Measurements from ENCODE around the gene XIRP2.
A peak's percentile ranks its signal among the peaks of the same experiment; 100 is the strongest.
"Not testable (repeated sequence)": the region's sequence is repeated elsewhere in the genome, so short reads cannot be mapped to it uniquely, and the experiment has no call there.

XIRP2 gene

DNA sequence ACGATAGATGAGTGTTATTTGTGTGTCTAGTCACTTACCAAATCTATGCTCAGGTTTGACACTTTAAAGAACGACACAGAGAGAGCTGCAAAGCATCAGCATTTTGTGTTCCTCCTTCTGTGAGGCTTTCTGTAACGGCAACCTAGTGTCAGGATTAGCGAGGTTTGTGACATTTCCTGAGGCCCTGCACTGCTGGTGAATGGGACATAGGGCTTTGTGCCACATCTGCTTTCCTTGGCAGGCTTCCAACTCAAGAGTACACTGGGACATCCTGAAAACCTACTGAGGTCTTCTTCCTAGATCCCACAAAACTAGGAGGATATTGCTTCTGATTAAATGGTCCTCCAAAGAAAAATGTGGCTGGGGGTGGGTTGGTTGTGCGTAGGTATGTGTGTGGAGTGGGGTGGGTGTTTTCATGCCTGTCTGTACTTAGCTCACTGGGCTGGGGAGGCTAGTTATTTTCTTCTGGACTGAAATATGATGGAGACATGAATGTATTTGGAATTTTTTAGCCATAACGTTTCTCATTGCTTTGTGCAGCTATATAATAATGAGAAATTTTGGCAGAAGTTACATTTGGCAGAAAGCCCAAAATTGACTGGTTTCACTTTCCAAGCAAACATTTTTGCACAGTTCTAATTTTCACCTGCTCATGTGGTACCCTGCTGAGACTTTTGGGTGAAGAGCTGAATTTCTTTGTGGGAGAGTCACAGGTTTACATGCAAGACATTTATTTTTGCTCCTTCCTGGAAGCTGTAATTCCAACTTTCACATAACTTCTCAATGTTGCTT, 308.4 kb downstream of the XIRP2 start:
- no peak for DNase-seq (ENCODE audit: low spot score)

DNA sequence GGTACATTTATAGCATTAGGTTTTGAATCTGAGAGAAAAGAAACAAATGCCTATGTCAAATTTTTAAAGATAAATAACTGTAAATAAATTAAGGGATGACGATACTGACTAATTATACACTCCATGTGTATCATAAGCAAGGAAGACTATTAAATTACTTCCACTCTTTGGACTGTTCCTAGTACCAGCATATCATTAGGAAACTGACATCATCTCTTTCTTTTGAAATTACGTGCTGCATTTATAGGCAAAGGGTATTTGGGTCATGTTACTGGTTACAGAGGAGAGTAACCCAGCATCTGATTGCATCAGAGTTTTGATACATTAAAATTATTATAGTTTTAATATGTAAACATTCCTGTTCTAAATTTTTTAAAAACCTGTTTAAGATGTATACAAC, 309.7 kb downstream of the XIRP2 start:
- no peak for DNase-seq (ENCODE audit: low spot score)

DNA sequence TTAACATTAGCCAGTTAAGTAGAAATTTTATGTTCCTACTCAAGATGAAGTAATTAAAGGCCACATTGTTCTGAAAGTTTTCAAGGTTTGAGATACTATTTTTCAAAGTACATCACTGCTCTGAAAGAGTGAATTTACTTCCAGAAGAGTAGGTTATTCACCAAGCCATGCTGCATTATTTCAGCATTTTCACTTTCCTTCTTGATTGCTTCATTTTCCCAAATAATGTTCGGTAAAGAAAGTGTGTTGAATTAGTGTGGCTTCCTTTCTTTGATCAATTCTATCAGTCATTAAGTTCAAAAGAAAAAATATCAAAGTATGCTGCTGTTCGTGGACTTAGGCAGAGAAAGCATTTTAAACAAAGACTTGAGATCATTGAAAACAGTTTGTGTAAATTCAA, 310.3 kb downstream of the XIRP2 start:
- no peak for DNase-seq (ENCODE audit: low spot score)

DNA sequence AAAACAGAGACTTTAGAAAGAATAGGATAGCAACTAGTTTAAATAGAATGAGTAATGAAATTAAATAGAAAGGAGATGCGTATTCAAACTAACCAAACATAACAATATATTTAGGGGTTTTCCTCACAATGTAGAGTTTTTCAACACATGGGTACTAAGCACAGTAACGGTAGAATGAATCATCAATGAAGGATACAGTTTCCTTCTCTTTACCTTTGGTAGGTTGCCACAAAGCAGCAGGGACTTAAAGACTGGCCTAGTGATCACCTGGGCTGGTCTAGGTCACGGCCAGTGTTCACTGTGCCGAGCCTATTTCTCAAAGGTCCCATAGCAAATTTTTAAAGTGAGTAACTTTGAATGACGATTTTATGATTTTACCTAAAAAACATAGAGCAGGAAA, 311.7 kb downstream of the XIRP2 start:
- DNase-seq (ENCODE audit: low spot score): no peak

DNA sequence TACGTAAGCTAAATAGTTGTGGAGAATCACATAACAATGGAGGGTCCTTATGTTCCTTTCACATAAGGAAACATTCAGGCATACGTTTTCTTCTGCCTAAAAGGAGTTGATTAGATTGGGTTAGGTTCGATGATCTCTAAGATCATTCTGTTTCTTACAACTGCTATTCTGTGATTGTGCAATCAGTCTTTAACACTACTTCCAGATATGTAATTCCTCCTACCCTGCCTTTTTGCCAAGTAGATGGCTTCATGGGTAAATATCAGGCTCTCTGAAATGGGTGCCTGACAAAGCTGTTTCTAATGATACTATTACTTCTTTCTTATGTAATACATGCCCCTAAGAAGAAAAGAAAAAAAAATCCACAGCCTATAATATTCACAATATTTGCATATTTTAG, 321.5 kb downstream of the XIRP2 start:
- no peak for DNase-seq (ENCODE audit: low spot score)

DNA sequence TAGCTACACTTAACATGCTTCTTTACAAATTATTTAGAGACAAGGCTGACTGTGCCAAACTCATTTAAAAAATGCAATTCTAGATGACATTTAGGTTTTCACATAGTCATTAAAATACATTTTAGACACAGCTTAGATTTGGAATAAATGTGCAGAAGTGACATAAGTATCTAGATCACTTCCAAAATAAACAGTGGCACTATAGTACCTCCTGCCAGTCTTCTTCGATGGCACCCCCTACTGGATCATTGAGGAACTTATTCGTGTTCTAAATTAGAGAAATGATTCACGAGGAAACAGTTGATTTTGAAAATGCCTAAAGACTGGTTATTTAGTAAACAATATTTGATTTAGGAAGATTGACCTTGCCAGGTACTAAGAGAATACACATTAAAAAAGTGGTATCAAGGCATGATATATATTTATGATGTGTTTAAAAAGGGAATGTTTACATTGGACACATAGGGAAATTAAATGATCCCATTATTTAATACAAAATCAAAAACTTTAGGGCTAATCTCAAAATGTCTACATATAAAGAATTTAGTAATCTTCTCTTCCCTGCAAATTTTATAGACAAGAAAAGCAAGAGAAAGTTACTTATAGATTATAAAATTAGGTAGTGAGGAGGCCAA, 323.9 kb downstream of the XIRP2 start:
- DNase-seq (ENCODE audit: low spot score): peak; percentile 8

DNA sequence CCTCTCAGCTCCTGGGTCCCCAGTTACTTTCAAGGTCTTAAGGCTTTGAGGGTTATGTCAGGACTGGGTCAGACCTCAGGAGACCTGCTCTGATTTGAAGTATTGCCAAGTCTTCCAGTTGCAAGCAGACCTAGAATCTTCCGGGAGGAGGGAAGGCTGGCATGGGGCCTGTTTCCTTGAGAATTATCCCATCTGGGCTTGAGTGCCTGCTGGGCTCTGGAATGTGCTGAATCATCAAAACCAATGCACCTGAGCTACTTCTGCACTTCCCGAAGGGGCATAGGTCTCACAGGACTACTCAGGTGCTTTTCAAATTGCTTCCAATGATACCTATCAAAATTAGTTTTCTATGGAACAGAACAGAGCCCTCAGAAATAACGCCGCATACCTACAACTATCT, 327.3 kb downstream of the XIRP2 start:
- no peak for DNase-seq (ENCODE audit: low spot score)

DNA sequence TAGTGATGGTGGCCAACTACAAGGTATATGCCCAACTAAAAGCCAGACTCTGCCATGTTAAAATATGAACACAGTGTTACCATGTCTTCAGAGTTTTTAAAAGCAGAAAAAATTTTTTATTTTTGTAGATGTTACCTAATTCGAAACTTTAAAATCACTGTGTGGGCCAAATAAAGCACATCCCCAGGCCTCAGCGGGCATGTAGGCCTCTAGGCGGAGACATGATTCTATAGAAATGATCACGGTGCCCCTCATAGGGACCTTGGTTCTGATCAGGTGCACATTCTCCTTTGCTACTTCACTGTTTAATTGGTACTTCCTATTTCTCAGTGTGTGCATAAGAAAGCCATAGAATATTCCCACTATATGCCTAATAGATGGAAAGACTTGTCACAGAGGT, 349.2 kb downstream of the XIRP2 start:
- DNase-seq (ENCODE audit: low spot score): no peak

DNA sequence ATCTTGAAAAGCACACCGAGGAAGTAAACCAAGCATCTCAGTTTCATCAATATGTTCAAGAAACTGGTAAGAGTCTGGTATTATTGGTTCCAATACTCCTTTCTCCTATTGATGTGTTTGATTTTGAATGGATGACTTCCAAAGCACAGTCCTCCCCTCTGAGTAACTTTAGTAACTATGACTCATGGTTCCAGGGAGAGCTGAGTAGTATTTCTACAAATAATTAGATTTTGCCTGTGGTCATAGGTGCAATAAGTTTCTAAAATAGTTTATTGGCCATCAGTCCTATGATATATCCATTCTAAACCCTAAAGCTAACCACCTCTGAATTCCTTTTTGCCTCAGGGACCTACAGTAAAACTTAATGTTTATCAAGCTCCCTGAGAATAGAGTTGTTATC, 352.4 kb downstream of the XIRP2 start:
- DNase-seq (ENCODE audit: low spot score): no peak

DNA sequence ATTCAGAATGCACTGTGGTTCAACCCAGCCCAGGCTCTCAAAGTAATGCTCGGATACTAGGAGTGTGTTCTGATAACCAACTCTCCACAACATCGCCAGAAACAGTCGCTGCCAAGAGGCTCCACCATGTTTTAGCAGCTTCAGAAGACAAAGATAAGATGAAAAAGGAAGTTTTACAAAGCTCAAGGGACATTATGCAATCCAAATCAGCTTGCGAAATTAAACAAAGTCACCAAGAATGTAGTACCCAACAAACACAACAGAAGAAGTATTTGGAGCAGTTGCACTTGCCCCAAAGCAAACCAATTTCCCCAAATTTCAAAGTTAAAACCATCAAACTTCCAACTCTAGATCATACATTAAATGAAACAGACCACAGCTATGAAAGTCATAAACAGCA, 360.9 kb downstream of the XIRP2 start:
- no peak for DNase-seq (ENCODE audit: low spot score)

DNA sequence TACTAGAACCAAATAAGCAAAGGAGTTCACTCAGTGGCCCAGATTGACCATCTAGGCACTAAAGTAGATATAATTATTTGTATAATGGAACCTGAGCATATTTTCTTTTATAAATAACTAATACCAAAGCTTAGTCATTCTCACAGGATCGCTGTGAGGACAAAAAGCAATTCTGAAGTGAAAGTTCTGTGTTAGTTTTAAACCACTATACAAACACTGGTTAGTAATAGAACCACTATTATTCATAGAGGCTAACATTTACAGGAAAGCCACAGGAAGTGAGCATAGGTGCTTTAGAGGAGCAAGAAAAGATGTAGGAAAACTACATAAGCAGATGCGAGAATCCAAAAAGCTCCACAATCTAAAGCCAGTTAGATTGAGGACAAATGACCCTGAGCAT, 364.7 kb downstream of the XIRP2 start:
- DNase-seq (ENCODE audit: low spot score): no peak

DNA sequence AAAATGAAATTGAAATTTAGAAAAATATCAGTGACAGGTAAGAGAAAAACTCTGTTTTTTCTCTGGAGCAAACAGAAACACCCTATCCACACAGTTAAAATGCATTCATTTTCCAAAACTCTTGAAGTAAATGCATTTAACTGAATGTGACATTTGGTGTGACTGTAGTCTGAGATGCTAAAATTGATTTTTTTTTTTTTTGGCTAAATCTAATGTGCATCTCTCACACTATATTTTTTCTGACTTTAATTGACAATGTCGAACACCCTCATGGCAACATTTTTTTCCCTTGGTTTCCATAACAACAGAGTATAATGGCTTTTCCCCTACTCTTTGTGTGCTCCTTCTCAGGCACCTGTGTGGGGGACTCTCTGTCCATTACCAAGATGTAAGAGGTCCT, 366.4 kb downstream of the XIRP2 start:
- no peak for DNase-seq (ENCODE audit: low spot score)

DNA sequence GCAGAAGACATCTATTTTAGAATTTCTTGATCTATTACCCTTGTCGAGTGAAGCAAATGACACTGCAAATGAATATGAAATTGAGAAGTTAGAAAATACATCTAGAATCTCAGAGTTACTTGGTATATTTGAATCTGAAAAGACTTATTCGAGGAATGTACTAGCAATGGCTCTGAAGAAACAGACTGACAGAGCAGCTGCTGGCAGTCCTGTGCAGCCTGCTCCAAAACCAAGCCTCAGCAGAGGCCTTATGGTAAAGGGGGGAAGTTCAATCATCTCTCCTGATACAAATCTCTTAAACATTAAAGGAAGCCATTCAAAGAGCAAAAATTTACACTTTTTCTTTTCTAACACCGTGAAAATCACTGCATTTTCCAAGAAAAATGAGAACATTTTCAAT, 370.4 kb downstream of the XIRP2 start:
- no peak for DNase-seq (ENCODE audit: low spot score)

DNA sequence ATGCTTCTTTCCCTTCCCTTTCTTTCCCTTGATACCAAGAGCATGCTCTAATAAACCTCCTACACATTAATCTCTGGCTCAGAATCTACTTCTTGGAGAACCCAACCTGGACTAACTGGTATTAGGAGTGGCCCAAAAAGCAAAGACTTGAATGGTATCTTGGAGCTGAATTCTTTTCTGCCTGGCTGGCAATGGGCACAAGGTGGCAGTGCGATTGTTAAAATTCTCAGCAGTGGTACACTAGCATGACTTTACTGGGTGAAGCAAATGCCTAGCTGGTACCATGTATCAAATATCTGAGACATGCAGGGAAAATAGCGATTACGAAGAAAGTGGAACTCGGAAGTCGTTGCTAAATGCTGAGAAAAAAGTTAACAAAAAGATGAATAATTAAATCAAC, 376.1 kb downstream of the XIRP2 start:
- no peak for DNase-seq (ENCODE audit: low spot score)

DNA sequence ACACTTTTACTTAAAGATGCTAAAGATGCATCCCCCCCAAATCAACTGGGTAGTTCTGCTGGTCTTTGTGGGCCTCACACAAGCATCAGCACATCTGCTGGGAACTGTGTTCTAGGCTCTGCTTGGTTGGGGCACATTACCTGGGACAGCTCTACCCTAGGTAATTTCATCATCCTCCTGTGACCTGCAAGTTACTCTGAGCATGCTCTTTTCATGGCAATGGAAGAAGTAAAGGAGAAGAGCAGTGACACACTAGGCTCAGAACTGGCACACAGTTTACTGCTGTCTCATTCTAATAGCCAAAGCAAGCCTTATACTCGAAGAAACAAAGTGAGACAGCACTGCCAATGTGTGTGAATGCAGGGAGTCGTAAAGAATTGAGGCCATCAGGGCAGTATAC, 376.7 kb downstream of the XIRP2 start:
- no peak for DNase-seq (ENCODE audit: low spot score)

DNA sequence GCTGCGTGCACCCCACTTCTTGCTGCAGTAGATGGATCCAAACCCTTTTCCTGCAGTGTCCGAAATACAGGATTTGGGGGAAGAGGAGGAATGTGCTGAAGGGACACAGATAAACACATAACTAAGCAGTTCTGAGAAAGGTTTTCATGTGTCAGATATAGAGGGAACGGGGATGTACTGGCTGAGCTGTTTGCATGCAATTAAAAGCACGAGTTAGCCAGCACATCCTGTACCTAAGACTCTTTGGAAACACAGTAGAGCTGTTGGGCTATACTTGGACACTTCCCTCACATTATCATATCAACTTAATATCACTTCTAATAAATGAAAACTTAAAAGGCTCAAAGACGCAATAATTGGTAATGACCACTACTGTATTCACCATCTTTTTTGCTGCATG, 377.4 kb downstream of the XIRP2 start:
- DNase-seq (ENCODE audit: low spot score): no peak

DNA sequence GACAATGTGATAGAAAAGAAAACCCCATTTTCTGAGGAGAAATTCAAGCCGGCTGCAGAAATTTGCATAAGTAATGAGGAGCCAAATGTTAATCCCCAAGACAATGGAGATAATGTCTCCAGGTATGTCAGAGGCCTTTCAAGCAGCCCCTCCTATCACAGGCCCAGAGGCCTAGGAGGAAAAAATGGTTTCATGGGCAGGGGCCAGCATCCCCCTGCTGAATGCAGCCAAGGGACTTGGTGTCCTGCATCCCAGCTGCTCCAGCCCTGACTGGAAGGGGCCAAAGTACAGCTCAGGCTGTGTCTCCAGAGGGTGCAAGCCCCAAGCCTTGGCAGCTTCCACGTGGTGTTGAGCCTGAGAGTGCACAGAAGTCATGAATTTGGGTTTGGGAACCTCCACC, 380.0 kb downstream of the XIRP2 start:
- not testable (repeated sequence) for DNase-seq (ENCODE audit: low spot score)

DNA sequence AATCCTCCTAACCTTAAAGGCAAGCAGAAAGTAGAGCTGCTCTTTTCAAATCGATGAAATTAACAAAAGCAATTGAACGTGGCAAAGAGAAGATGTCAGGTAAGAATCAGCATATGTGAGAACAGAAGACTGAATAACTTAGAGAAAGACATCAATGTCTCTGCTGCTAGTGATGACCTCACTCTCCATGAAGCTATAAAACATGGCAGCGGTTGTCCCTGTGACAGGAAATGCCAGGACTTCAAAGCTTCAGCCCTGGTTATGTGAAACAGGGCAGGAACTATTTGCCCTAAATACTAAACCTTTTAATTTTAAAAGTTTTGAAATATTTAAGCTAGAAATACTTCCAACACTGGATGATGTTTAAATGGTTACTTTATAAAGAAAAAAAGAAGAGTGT, 383.7 kb downstream of the XIRP2 start:
- DNase-seq (ENCODE audit: low spot score): no peak

DNA sequence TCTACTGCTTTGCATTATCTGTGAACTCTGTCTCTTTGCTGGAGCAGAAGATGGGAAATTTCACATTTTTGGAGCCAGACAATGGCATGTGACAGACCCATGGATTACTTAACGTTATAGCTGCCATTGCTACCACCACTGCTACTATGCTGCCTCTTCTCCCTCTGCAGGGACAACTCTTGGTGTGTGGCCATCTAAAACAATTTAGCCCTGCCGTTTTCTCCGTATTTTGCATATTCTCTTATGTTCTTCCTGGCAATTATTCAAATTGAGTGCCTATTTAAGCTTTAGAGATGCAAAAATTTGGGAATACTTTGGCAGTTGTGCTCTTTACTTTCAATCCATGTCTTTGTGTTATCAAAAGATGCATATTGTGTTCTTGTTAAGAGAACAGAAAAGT, 386.8 kb downstream of the XIRP2 start:
- no peak for DNase-seq (ENCODE audit: low spot score)

DNA sequence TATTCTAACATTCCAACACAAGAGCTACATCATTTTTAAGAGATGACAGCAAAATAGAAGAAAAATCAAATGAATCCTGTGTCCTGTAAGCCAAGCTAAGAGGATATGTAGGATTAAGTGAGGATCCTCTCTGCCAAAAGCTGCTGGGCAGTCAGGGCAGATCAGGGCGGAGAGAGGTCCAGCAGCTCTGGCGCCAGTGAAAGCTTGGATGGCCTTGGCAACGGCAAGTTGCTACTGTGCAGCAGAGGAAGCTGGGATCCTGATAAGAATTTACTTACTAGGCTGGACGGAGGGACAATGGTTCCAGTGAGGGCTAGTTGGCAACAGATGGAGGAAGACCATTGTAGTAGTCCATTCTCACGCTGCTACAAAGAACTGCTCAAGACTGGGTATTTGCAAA, 391.5 kb downstream of the XIRP2 start:
- DNase-seq (ENCODE audit: low spot score): no peak

DNA sequence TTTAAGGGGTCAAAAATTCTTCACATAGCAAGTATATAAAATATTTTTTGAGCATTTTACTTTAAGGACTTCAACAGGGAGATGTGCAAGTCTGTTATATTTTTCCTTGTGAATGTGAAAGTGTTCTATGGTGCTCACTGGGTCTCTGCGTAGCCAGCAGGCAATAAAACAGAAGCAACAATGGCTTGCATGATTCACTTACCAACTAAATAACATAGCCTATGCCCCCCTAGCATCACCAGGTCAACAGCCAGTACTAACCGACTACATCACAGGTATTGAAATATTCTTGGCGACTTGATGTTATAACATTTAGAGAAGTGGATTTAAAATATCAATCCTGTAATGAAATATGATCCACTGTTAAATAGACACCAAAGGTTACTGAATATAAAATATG, 398.9 kb downstream of the XIRP2 start:
- DNase-seq (ENCODE audit: low spot score): no peak

DNA sequence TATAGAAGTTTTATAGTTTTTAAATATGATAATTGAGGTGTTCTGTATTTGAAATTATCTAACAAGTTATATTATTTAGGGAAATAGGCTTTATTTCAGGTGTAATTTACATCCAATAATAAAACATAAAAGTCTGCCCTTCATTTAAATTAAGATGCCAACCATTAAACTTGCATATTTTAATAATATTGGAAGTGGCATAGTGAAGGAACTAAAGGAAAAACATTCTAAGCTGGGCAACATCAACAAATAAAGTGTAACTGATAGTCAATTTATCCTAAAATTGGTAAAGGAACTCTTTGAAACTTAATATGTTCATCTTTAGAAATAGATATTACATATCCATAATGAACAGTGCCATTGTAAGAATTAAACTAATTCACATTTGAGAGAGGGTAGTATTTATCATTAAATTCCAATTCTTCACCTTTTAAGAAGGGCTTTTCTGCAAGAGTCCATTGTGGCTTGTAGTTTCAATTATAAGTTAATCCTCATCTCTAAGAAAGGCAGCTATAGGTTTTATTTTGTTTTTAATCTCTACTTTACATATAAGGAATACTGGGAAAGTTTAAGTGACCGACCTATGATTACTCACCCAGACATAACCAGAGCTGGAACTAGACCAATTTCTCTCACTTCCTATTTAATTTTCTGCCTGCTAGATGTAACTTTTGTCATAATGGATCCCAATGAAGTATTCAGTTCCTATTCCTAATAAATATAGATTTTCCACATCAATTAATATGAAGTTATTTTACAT, 401.6 kb downstream of the XIRP2 start:
- DNase-seq (ENCODE audit: low spot score): no peak

DNA sequence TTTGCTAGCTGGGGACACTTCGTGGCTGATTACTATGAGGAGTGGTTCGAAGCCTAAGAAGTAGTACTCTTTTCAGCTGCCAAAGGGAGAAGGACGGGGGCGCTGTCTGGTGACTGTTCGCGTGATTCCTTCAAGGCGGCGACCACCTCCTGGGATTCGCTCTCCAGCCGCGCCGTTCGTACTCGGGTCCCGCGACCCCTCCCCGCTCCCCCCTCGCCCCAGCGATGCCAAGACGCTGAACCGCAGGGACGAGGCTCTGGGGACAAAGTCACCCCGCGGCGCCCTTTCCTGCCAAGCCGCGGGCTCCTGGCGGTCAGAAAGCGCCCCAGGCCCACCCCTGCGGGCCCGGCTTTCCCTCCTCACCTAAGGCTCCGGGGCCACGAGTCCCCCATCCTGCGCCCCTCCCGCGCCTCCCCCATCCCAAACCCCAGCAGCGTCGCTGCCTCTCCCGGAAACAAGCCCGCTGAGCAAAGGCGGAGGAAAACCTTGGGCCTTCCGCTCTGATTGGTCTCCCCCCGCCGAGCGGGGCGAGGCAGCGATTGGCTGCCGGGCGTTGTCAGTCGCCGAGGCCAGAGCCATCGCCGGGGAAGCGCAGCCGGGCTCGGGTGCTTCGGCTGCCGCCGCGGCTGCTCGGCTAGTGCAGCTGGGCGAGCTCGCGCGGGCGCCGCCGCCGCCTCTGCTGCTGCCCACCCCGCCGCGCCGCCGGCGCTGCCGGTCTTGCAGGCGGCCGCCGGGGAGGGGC, 404.3 kb downstream of the XIRP2 start, which contains the start of gene B3GALT1:
Gene B3GALT1, plus strand, starts transcription at position 572 of the 742 bp plus-strand sequence.
- no peak for DNase-seq (ENCODE audit: low spot score)

Data from hematopoietic multipotent progenitor cell treated with erythropoietin and hydrocortisone succinate and interleukin-3 and kit ligand, for 15 days (in vitro differentiated cells).